ENCODE results near the gene PDE4D.
"Not testable (repeated sequence)": the region's sequence is repeated elsewhere in the genome, so short reads cannot be mapped to it uniquely, and the experiment has no call there.

PDE4D gene

DNA sequence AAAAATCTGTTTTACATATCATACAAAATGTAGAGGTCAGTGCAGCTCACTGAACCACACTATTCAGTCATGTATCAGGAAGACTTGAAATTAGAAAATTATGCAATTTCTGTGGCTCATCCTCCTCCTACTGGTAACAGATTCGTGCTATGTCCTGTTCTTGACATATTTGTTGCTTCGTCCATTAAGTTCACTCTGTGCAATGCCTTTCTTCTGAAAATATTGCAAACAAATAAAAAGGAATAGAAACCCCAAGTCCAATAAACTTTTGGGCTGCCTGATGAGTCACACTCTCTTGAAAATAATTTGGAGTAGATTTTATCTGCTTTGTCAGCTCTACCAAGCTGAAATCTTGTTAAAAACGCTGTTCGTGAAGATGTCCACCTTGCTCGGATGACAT is 919.4 kb downstream of the PDE4D start:
- DNase-seq = no peak

- no peak for DNase-seq
Measured at GRCh38 chr5:58972301-58972700, 921.2 kb downstream of the PDE4D start.

- no peak for DNase-seq
Measured at GRCh38 chr5:58970766-58971165, 922.8 kb downstream of the PDE4D start.

- no peak for DNase-seq
Measured at GRCh38 chr5:58969795-58970194, 923.7 kb downstream of the PDE4D start.

DNA sequence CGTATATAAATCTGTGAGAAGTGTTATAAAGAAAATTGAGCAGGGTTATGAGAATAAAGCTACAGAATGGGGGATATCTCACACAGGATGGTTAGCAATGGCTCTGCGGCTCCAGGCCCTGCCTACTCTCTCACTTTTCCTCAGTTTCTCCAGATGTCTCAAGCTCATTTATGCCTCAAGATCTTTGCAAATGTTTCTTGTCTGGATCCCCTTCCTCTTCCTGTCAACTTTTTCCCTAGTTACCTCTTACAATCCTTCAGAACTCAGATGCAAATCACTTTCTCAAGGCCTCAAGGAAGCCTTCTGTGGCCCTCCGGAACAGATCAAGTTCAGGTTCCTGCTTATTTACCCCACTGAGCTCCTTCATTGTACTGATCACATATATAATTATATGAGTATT is 924.3 kb downstream of the PDE4D start:
- no peak for DNase-seq

GRCh38 chr5:58968350-58968749 is 925.2 kb downstream of the PDE4D start:
- DNase-seq = no peak

- DNase-seq = no peak
Measured at GRCh38 chr5:58967597-58968281, 925.8 kb downstream of the PDE4D start.

GRCh38 chr5:58965677-58966414 is 927.7 kb downstream of the PDE4D start:
- DNase-seq = no peak

- DNase-seq = no peak
Measured at GRCh38 chr5:58963821-58964220, 929.7 kb downstream of the PDE4D start.

DNA sequence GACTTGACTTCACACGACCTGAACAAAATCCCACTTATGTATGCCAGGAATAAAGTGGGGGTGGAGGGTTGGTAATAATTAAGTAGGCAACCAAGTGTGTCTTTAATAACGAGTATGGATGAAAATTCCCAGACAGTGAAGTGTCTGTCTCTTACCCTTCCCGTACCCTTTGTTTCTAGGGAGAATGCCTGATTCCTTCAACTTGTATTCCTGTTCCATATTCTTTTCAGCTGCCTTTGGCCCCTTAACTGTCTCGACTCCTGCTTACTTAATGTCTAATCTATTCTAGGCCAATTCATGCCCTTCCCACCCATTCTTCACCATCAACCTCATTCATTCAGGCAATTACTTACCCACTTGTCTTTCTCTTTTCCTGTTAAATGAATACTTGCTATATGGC is 930.2 kb downstream of the PDE4D start:
- no peak for DNase-seq

- DNase-seq = no peak
Measured at GRCh38 chr5:58961631-58962280, 931.8 kb downstream of the PDE4D start.

GRCh38 chr5:58958701-58959100 is 934.8 kb downstream of the PDE4D start:
- no peak for DNase-seq

GRCh38 chr5:58953218-58953617 is 940.3 kb downstream of the PDE4D start:
- not testable (repeated sequence) for DNase-seq

GRCh38 chr5:58950224-58950623 is 943.3 kb downstream of the PDE4D start:
- no peak for DNase-seq

DNA sequence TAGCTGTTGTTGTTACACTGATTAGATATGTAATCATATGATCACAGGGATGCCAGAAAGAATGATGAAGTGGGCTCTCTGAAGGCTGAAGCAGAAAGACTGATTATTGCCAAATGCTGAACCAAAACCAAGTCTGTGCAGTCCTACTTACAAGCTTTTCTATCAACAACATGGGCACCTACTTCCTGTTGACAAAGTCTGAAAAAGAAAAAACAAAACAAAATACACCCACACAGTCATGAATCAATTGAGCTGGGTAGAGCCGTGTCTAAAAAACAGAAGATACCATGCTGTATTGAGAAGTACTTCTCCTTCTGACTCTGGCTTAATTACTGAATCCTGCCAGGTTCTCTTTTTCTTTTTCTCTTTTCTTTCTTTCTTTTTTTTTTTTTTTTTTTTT is 947.3 kb downstream of the PDE4D start:
- DNase-seq = no peak

- DNase-seq = no peak
Measured at GRCh38 chr5:58944221-58944620, 949.3 kb downstream of the PDE4D start.

- no peak for DNase-seq
Measured at GRCh38 chr5:58940446-58940845, 953.1 kb downstream of the PDE4D start.

- DNase-seq = no peak
Measured at GRCh38 chr5:58939664-58940063, 953.9 kb downstream of the PDE4D start.

DNA sequence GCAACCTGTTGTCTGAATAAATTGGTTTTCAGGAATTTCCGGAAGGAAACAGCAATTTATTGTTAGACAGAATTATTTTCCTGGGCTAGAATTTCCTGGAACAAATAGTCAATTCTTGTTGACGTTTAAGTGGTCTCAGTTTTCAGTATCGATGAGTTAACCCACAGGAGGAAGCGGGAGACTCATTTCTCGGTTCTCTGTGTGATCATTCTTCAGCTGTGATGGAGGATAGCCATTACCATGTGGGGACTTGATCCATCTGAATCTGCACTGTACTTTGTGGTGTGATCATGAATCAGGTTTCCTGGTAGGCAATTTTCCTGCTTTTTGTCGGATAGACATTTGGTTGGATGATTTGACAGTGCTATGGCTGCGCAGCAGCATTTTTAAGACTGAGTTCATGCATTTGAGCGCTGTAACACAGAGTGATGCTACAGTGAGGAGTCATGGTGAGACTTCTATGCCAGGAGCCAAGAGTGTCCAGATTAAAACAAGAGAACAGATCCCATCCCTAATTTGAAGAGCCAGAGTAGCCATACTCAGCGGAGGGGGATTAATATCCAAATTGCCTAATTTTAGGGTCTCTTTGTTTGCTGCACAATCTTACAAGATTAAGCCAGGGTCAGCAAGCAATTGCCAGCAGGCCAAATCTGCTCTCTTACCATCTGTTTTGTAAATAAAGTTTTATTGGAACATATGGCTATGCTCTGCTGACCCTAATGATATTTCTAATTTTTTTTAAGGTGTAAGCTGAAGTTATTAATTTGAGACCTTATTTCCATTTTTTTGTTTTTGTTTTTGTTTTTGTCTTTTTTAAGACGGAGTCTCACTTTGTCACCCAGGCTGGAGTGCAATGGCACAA is 954.7 kb downstream of the PDE4D start:
- no peak for DNase-seq

- DNase-seq = no peak
Measured at GRCh38 chr5:58937031-58937681, 956.4 kb downstream of the PDE4D start.

- DNase-seq = no peak
Measured at GRCh38 chr5:58934629-58935097, 958.9 kb downstream of the PDE4D start.

DNA sequence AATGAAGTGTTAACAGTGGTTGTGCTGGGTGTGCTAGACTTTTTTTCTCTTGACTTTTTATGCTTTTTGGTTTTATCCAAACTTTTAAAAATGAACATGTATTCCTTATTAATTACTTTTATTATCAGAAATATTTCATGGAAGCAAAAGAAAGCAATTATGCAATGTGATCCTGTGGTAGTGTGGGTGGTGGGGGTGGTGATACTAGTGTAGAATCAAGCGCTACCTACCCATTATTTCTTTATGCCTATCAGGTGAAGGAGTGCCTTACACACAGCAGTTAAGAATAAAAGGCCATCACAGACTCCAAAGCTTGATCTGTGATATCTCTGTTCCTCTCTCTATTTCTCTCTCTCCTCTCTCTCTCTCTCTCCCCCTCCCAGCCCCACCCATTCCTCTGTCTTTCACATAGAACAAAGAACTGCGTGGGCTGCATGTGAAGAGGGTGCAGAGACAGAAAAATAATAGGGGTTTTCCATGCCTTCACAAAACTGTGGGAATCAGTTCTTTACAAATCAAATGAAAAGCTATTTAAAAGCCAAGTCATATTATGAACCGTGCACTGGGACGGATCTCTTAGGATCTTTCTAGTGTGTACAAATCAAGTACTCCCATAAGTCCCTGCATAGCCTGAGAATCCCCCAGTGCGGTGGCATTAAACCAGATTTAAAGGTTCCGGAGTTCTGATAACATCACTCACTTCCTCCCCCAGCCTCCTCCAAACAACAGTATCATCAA is 959.5 kb downstream of the PDE4D start:
- no peak for DNase-seq

Data from NCI-H748 treated with DMSO at 0.1 percent for 48 hours (cell line).